ENCODE data around the gene RUFY3. TPM values are rescaled to one million over a fixed set of nuclear protein-coding genes. Genes with fewer than 3 reads are reported as not detected.

The RUFY3 gene
- total and polyA plus RNA-seq, 4 donors, result 9.2 to 35.2 (median 15.0) TPM

DNA sequence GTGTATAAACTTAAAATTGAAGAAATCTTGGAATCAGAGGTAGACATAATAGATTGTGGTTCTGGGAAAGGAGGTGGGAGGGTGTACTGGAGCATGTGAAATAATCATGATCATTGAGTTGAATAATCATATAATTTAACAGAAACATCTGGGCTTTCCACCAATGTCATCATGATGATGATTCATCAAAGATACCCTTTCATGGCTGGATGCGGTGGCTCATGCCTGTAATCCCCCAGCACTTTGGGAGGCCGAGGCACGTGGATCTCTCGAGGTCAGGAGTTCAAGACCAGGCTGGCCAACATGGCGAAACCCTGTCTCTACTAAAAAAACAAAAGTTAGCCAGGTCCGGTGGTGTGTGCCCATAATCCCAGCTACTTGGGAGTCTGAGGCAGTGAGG is 6.7 kb upstream of the RUFY3 start:
- peaks cover 4 to 34% (median 21%) of the 10 kb centered on the region in 4 donors for H3K4me1 ChIP-seq (ENCODE audit: control insufficient read depth in 4 of 4, insufficient read depth in 4 of 4, low read length in 3 of 4)
- H3K9ac ChIP-seq (ENCODE audit: low read depth in 1 of 2, low read length in 2 of 2), result no peak overlapping the region
- no peaks in the 10 kb centered on the region for H3K27me3 ChIP-seq (ENCODE audit: control insufficient read depth in 4 of 4, insufficient read depth in 4 of 4, low read length in 3 of 4)
- no peaks in the 10 kb centered on the region for H3K36me3 ChIP-seq (ENCODE audit: control insufficient read depth in 4 of 4, insufficient read depth in 3 of 4, low read depth in 1 of 4, low read length in 3 of 4)
- H3K9me3 ChIP-seq (ENCODE audit: control insufficient read depth in 4 of 4, low read length in 3 of 4), result no peaks in the 10 kb centered on the region
- no peak overlapping the region for H3K27ac ChIP-seq (ENCODE audit: low read depth in 1 of 2, low read length in 2 of 2)
- WGBS, result 82% methylated on average over 6 of the region's 6 CpGs
- H3K4me3 ChIP-seq (ENCODE audit: low read depth in 1 of 3, low read length in 3 of 3), result no peak overlapping the region
- TF ChIP-seq EGR1 (IDR thresholded peaks at IDR 0.05; ENCODE audit: low read depth in 2 of 2) (no peak), FOXA2 (IDR thresholded peaks at IDR 0.05) (no peak), SP1 (IDR thresholded peaks at IDR 0.05) (no peak), MAX (IDR thresholded peaks at IDR 0.05) (no peak), RAD21 (IDR thresholded peaks at IDR 0.05) (no peak), HNF4G (IDR thresholded peaks at IDR 0.05) (no peak), RXRA (IDR thresholded peaks at IDR 0.05) (no peak), HNF4A (conservative IDR thresholded peaks at IDR 0.05) (no peak), GABPA (IDR thresholded peaks at IDR 0.05 in 1 of 2, conservative IDR thresholded peaks at IDR 0.05 in 1 of 2) (no peak), JUND (IDR thresholded peaks at IDR 0.05) (no peak), NR2F2 (IDR thresholded peaks at IDR 0.05) (no peak), TAF1 (conservative IDR thresholded peaks at IDR 0.05) (no peak), FOXA1 (IDR thresholded peaks at IDR 0.05) (no peak)
- TF ChIP-seq, protein P1, sequence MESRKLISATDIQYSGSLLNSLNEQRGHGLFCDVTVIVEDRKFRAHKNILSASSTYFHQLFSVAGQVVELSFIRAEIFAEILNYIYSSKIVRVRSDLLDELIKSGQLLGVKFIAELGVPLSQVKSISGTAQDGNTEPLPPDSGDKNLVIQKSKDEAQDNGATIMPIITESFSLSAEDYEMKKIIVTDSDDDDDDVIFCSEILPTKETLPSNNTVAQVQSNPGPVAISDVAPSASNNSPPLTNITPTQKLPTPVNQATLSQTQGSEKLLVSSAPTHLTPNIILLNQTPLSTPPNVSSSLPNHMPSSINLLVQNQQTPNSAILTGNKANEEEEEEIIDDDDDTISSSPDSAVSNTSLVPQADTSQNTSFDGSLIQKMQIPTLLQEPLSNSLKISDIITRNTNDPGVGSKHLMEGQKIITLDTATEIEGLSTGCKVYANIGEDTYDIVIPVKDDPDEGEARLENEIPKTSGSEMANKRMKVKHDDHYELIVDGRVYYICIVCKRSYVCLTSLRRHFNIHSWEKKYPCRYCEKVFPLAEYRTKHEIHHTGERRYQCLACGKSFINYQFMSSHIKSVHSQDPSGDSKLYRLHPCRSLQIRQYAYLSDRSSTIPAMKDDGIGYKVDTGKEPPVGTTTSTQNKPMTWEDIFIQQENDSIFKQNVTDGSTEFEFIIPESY (IDR thresholded peaks at IDR 0.05), result no peak
- TF ChIP-seq, protein P2, sequence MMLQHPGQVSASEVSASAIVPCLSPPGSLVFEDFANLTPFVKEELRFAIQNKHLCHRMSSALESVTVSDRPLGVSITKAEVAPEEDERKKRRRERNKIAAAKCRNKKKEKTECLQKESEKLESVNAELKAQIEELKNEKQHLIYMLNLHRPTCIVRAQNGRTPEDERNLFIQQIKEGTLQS (IDR thresholded peaks at IDR 0.05), result no peak
- TF ChIP-seq, protein P3, sequence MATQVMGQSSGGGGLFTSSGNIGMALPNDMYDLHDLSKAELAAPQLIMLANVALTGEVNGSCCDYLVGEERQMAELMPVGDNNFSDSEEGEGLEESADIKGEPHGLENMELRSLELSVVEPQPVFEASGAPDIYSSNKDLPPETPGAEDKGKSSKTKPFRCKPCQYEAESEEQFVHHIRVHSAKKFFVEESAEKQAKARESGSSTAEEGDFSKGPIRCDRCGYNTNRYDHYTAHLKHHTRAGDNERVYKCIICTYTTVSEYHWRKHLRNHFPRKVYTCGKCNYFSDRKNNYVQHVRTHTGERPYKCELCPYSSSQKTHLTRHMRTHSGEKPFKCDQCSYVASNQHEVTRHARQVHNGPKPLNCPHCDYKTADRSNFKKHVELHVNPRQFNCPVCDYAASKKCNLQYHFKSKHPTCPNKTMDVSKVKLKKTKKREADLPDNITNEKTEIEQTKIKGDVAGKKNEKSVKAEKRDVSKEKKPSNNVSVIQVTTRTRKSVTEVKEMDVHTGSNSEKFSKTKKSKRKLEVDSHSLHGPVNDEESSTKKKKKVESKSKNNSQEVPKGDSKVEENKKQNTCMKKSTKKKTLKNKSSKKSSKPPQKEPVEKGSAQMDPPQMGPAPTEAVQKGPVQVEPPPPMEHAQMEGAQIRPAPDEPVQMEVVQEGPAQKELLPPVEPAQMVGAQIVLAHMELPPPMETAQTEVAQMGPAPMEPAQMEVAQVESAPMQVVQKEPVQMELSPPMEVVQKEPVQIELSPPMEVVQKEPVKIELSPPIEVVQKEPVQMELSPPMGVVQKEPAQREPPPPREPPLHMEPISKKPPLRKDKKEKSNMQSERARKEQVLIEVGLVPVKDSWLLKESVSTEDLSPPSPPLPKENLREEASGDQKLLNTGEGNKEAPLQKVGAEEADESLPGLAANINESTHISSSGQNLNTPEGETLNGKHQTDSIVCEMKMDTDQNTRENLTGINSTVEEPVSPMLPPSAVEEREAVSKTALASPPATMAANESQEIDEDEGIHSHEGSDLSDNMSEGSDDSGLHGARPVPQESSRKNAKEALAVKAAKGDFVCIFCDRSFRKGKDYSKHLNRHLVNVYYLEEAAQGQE (IDR thresholded peaks at IDR 0.05), result no peak
- TF ChIP-seq, protein P4, sequence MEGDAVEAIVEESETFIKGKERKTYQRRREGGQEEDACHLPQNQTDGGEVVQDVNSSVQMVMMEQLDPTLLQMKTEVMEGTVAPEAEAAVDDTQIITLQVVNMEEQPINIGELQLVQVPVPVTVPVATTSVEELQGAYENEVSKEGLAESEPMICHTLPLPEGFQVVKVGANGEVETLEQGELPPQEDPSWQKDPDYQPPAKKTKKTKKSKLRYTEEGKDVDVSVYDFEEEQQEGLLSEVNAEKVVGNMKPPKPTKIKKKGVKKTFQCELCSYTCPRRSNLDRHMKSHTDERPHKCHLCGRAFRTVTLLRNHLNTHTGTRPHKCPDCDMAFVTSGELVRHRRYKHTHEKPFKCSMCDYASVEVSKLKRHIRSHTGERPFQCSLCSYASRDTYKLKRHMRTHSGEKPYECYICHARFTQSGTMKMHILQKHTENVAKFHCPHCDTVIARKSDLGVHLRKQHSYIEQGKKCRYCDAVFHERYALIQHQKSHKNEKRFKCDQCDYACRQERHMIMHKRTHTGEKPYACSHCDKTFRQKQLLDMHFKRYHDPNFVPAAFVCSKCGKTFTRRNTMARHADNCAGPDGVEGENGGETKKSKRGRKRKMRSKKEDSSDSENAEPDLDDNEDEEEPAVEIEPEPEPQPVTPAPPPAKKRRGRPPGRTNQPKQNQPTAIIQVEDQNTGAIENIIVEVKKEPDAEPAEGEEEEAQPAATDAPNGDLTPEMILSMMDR (IDR thresholded peaks at IDR 0.05; ENCODE audit: low read depth, low read length, missing input control), result no peak
- no peak for DNase-seq (ENCODE audit: low spot score)
